Choroid plexus epithelial cell (primary cell): ENCODE data around the gene MTCL1.

Experiments used
- DNase-seq: peaks from one replicate; pipeline ENCODE4 v3.0.0-alpha.2; 2010; ENCODE audit warnings: low read depth
- H3K4me3 ChIP-seq: 2 replicates; pipeline ENCODE4 v1.5.1; 2011; ENCODE audit warnings: low read depth, mild to moderate bottlenecking, control low read depth, low read length, moderate library complexity
- CTCF ChIP-seq: conservative IDR thresholded peaks from 2 replicates; pipeline ENCODE4 v1.5.1; 2011; ENCODE audit warnings: low read depth, mild to moderate bottlenecking, control low read depth, inconsistent platforms, low read length, moderate library complexity

The MTCL1 gene

GRCh38 chr18:8705238-8705960, at the start of gene MTCL1:
Gene MTCL1 (plus strand): TSS chr18:8705556. CDS start chr18:8705661, 105 bp downstream.
- DNase-seq: peak; percentile 49
- H3K4me3 ChIP-seq: peak within 1 kb of the TSS; percentile 71
- no peak for TF ChIP-seq CTCF

- DNase-seq: no peak
- H3K4me3 ChIP-seq: no peak overlapping the region
- no peak for TF ChIP-seq CTCF
Measured at GRCh38 chr18:8656232-8656631, 49.1 kb upstream of the MTCL1 start.

- DNase-seq: no peak
- TF ChIP-seq CTCF: no peak
- H3K4me3 ChIP-seq: no peak overlapping the region
Measured at GRCh38 chr18:8657050-8657820, 48.1 kb upstream of the MTCL1 start.

- DNase-seq: peak; percentile 57
- no peak for TF ChIP-seq CTCF
Measured at GRCh38 chr18:8657873-8658470, 47.4 kb upstream of the MTCL1 start.

GRCh38 chr18:8658858-8659485, 46.4 kb upstream of the MTCL1 start:
- TF ChIP-seq CTCF: no peak
- H3K4me3 ChIP-seq: no peak overlapping the region
- DNase-seq: no peak

More at GRCh38 chr18:8657873-8658470, 47.4 kb upstream of the MTCL1 start:
- H3K4me3 ChIP-seq: no peak overlapping the region

- no peak for DNase-seq
- no peak for TF ChIP-seq CTCF
Measured at GRCh38 chr18:8659609-8660242, 45.6 kb upstream of the MTCL1 start.

More at GRCh38 chr18:8659609-8660242, 45.6 kb upstream of the MTCL1 start:
- H3K4me3 ChIP-seq: no peak overlapping the region
